GM04503 (cell line): ENCODE data around the gene ZNF267.
"Not testable (repeated sequence)": the region's sequence is repeated elsewhere in the genome, so short reads cannot be mapped to it uniquely, and the experiment has no call there.

Experiments
- DNase-seq: peaks from one replicate; pipeline ENCODE4 v3.0.0-alpha.2; 2012; ENCODE audit warnings: low read depth

The ZNF267 gene

DNA sequence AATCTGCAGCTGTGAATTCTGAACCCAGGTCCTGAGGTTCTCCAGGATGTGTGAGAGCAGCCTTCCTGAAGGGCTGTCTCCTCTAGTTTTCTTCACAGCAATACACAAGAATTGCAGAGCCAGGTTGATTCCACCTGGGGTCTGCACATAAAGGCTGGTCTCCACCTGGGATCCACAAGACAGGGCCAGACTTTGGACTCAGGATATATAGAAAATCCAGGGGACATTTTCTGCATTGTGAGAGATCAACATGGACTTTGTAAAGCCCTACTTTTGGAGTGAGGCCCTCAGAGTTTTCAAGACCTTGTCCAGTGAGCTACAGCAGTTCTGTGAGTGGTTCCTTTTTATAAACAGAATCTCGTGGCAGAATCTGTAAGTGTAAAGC is 6.3 kb downstream of the ZNF267 start:
- DNase-seq, result no peak

DNA sequence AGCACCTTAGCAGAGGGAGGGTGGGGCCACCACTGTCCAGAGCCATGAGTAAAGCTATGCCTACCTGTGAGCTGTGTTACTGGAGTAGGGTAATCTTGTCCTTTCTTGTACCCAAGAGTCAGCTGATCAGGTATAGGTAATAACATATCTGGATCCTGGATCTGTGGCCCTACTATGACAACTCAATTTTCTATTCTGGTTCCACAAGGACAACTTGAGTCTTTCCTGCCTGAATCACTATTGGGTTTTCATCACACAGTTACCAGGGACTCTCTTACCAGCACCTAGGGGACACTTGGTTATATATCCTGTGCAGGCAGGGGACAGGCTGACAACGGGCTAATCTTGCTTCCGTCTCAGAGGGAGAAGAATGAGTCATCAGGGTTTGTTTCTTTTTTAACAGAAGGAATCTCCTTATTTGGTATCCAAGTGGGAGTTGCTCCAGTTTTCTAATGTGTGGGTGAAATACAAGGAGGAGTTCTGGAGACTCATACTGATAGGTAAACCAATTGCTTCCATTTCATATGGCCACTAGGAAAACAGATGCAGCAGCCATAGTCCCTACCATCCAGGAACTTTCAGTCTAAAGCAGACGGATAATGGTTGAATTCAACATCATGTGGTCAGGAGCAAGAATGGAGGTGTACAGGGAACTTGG is 6.8 kb downstream of the ZNF267 start:
- DNase-seq, result no peak

DNA sequence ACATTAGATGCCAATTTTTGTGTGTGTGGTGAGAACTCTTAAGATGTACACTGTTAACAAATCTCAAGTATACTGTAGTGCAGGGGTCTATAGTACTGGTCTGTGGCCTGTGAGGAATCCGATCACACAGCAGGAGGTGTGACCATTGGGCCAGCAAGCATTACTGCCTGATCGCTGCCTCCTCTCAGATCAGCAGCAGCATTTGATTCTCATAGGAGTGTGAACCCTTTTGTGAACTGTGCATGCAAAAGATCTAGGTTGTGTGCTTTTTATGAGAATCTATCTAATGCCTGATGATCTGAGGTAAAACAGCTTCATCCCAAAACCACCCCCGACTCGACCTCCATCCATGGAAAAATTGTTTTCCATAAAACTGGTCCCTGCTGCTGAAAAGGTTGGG is 12.6 kb downstream of the ZNF267 start:
- DNase-seq, result no peak

DNA sequence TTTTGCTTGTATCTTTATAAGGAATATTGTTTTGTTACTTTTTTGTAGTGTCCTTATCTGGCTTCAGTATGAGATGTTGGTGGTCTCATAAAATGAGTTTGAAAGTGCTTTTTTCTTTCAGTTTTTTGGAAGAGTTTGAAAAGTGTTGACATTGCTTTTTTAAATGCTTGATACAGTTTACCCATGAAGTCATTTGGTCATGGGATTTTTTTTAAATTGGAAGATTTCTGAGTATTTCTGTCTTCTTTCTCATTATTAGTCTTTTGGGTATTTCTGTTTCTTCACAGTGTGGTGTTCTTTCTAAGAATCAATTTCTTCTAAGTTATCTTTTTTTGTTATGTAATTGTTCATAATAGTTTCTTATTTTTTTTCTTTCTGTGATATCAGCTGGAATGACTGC is 15.1 kb downstream of the ZNF267 start:
- no peak for DNase-seq

DNA sequence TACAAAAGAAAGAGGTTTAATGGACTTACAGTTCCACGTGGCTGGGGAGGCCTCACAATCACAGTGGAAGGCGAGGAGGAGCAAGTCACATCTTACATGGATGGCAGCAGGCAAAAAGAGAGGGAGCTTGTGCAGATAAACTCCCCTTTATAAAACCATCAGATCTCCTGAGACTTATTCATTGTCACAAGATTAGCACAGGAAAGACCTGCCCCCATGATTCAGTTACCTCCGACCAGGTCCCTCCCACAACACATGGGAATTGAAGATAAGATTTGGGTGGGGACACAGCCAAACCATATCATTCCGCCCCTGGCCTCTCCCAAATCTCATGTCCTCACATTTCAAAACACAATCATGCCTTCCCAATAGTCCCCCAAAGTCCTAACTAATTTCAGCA is 18.5 kb downstream of the ZNF267 start:
- DNase-seq, result not testable (repeated sequence)

DNA sequence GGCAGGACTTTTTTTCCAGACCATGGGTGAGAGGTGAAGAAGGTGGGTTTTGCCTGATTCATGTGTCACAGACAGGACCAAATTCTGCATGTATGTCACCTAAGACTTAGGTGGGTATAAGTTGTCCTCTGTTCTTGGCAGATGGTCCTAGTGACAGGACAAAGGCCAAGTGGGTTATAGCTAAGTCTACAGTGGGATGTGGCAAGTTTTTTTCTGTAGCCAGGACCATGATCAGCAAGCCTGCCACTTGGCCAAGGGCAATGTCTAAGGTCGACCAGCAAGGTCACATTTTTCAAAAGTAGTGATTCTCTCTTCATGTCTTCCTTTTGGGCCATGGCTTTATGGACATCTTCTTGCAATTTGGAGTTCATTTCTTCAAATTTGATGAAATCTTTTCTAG is 20.2 kb downstream of the ZNF267 start:
- no peak for DNase-seq

DNA sequence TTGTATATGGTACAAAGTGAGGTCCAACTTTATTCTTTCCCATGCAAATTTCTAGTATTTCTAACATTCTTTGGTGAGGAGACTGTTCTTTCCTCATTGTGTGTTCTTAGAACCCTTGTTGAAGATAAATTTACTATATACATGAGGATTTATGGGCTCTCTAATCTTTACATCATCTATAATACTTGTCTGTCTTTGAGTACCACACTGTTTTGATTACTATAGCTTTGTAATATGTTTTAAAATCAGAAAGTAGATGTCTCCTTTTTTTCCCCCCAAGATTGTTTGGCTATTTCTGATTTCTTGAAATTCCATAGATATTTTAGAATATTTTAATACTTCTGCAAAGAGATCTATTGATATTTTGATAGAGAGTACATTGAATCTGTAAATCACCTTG is 23.7 kb downstream of the ZNF267 start:
- no peak for DNase-seq

DNA sequence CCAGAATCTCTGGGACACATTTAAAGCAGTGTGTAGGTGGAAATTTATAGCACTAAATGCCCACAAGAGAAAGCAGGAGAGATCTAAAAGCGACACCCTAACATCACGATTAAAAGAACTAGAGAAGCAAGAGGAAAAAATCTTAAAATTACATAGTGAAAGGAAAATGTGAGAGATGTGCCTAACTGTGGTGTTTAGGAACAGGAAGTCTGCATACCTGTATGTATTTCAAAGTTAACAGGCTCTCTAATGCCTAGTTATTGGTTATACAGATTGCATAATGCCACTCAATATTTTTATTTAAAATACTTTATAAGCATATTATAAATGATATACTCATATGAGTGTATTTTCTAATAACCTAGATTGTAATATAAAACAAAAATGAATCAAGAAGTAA is 25.9 kb downstream of the ZNF267 start:
- DNase-seq, result no peak

DNA sequence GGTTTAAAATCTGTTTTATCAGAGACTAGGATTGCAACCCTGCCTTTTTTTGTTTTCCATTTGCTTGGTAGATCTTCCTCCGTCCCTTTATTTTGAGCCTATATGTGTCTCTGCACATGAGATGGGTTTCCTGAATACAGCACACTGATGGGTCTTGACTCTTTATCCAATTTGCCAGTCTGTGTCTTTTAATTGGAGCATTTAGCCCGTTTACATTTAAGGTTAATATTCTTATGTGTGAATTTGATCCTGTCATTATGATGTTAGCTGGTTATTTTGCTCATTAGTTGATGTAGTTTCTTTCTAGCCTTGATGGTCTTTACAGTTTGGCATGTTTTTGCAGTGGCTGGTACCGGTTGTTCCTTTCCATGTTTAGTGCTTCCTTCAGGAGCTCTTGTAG is 31.0 kb downstream of the ZNF267 start:
- not testable (repeated sequence) for DNase-seq

DNA sequence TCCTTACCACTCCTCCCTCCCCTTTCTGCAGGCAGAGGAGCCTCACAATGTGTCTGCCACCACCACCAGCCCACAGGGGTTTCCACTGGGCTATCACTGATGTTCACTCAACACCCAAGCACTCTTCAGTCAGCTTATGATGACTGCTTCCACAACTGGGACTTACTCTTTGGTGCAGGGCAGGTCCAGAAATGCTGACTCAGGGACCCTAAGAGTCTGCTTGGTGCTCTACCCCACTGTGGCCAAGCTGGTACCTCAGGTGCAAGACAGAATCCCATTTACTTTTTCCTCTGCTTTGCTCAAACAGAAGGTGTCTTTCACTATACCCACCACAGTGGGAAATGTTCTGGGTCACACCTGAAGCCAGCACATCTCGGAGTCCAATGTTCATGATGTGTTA is 40.1 kb downstream of the ZNF267 start:
- no peak for DNase-seq

DNA sequence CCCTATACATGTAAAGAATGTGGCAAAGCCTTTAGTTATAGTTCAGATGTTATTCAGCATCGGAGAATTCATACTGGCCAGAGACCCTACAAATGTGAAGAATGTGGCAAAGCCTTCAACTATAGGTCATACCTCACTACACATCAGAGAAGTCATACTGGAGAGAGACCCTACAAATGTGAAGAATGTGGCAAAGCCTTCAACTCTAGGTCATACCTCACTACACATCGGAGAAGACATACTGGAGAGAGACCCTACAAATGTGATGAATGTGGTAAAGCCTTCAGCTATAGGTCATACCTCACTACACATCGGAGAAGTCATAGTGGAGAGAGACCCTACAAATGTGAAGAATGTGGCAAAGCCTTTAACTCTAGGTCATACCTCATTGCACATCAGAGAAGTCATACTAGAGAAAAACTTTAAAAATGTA is 42.5 kb downstream of the ZNF267 start:
- DNase-seq, result no peak

DNA sequence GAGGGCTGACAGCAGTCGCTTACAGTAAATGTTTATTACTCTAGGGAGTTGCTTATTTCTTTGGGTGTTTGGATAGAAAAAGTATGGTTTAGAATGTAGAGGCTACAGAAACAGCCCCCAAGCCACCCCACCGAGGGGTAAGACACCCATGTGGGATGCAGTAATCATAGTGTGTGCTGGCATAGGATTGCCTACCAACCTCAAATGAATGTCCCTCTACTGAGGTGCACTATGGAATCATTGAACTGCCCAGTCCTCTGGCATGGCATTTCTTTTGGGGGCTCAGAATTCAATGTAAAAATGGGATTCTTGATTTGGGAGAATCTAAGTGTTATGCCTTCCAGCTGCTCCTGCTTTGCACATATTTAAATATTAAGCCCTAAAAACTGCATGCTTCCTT is 46.8 kb downstream of the ZNF267 start:
- no peak for DNase-seq

DNA sequence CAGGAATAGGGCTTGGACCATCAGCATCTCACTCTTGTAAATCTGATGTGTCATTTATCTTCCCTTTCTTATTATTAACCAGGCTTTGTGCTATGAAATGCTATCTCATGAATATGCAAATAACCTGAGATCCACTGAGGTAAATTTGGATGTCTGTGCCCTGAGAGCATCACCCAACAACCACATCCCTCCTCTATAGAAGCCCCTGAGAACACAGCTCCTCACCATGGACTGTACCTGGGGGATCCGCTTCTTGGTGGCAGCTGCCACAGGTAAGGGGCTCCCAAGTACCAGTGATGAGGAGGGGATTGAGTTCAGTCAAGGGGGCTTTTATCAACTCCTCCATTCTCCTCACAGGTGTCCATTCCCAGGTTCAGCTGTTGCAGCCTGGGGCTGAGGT is 78.2 kb downstream of the ZNF267 start:
- not testable (repeated sequence) for DNase-seq

DNA sequence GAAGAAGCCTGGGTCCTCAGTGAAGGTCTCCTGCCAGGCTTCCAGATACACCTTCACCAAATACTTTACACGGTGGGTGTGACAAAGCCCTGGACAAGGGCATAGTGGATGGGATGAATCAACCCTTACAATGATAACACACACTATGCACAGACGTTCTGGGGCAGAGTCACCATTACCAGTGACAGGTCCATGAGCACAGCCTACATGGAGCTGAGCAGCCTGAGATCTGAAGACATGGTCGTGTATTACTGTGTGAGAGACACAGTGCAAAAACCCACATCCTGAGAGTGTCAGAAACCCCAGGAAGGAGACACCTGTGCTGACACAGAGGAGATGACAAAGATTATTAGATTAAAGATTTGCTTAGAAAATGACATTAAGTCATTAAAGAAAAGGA is 78.6 kb downstream of the ZNF267 start:
- not testable (repeated sequence) for DNase-seq

DNA sequence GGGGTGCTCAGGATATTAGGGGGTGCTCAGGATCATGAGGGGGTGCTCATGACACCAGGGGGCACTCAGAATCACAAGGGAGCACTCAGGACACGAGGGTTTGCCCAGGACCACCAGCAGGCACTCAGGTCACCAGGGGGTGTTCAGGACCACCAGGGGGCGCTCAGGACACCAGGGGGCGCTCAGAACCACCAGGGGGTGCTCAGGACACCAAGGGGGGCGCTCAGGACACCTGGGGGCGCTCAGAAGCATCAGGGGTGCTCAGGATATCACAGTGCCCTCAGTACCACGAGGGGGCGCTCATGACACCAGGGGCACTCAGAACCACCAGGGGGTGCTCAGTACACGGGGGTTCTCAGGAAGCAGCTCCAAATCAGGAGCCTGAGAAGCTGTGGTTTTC is 82.6 kb downstream of the ZNF267 start:
- DNase-seq, result not testable (repeated sequence)

DNA sequence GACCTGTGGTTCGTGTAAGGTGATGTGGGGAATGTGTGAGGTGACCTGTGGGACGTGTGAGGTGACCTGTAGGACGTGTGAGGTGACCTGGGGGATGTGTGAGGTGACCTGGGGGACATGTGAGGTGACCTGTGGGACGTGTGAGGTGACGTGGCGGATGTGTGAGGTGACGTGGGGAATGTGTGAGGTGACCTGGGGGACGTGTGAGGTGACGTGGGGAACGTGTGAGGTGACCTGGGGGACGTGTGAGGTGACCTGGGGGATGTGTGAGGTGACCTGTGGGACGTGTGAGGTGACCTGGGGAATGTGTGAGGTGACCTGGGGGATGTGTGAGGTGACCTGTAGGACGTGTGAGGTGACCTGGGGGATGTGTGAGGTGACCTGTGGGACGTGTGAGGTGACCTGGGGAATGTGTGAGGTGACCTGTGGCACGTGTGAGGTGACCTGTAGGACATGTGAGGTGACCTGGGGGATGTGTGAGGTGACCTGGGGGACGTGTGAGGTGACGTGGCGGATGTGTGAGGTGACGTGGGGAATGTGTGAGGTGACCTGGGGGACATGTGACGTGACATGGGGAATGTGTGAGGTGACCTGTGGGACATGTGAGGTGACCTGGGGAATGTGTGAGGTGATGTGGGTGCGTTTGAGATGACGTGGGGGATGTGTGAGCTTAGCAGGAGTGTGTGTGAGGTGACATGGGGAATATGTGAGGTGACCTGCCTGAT is 86.7 kb downstream of the ZNF267 start:
- not testable (repeated sequence) for DNase-seq
